ENCODE data around the gene TMOD1.

GRCh38 chr9:97567894-97568202 is 66.4 kb downstream of the TMOD1 start:
- no peak for TF ChIP-seq CTCF (IDR thresholded peaks at IDR 0.05)
- TF ChIP-seq YY1 (IDR thresholded peaks at IDR 0.05; ENCODE audit: low read depth): no peak
- no peak for TF ChIP-seq EP300 (IDR thresholded peaks at IDR 0.05; ENCODE audit: borderline replicate concordance in 1 of 2, low read depth in 1 of 2, low read length in 1 of 2)
- no peak for TF ChIP-seq SIN3A (IDR thresholded peaks at IDR 0.05; ENCODE audit: borderline replicate concordance, low read depth, low read length)
- no peak for TF ChIP-seq RCOR1 (IDR thresholded peaks at IDR 0.05; ENCODE audit: low read length)
- TF ChIP-seq RAD21 (IDR thresholded peaks at IDR 0.05; ENCODE audit: low read length): no peak
- no peak for TF ChIP-seq POLR2AphosphoS5 (IDR thresholded peaks at IDR 0.05; ENCODE audit: low read depth, low read length)
- TF ChIP-seq JUND (IDR thresholded peaks at IDR 0.05): no peak
- TF ChIP-seq GABPA (IDR thresholded peaks at IDR 0.05; ENCODE audit: low read depth): no peak
